ENCODE data around the gene RCSD1.

Gene RCSD1

GRCh38 chr1:167661527-167662426 lies 31.7 kb downstream of the RCSD1 start:
- no peak for TF ChIP-seq FOXM1 (IDR thresholded peaks at IDR 0.05; ENCODE audit: borderline replicate concordance, low read depth)
- no peak for TF ChIP-seq TEAD4 (IDR thresholded peaks at IDR 0.05)
- TF ChIP-seq USF1 (IDR thresholded peaks at IDR 0.05): no peak
- no peak for TF ChIP-seq ZBTB7A (IDR thresholded peaks at IDR 0.05; ENCODE audit: low read depth)
- no peak for TF ChIP-seq RAD21 (IDR thresholded peaks at IDR 0.05; ENCODE audit: low read depth)
- TF ChIP-seq EP300 (IDR thresholded peaks at IDR 0.05; ENCODE audit: borderline replicate concordance): no peak
- TF ChIP-seq TCF12 (IDR thresholded peaks at IDR 0.05; ENCODE audit: low read depth): no peak
- TF ChIP-seq EGR1 (IDR thresholded peaks at IDR 0.05): no peak
- no peak for TF ChIP-seq NFIC (IDR thresholded peaks at IDR 0.05)
- no peak for TF ChIP-seq CREB1 (IDR thresholded peaks at IDR 0.05; ENCODE audit: low read depth)
- no peak for TF ChIP-seq YY1 (IDR thresholded peaks at IDR 0.05; ENCODE audit: low read depth)
- TF ChIP-seq CEBPB (IDR thresholded peaks at IDR 0.05): no peak
- no peak for TF ChIP-seq MAX (IDR thresholded peaks at IDR 0.05)
- TF ChIP-seq TAF1 (IDR thresholded peaks at IDR 0.05; ENCODE audit: low read depth): no peak
- no peak for TF ChIP-seq REST (IDR thresholded peaks at IDR 0.05; ENCODE audit: low read depth)

- TF ChIP-seq TEAD4 (IDR thresholded peaks at IDR 0.05): no peak
- no peak for TF ChIP-seq ZBTB7A (IDR thresholded peaks at IDR 0.05; ENCODE audit: low read depth)
- no peak for TF ChIP-seq CREB1 (IDR thresholded peaks at IDR 0.05; ENCODE audit: low read depth)
- no peak for TF ChIP-seq CEBPB (IDR thresholded peaks at IDR 0.05)
- no peak for TF ChIP-seq YY1 (IDR thresholded peaks at IDR 0.05; ENCODE audit: low read depth)
- no peak for TF ChIP-seq TCF12 (IDR thresholded peaks at IDR 0.05; ENCODE audit: low read depth)
- TF ChIP-seq FOXM1 (IDR thresholded peaks at IDR 0.05; ENCODE audit: borderline replicate concordance, low read depth): no peak
- TF ChIP-seq USF1 (IDR thresholded peaks at IDR 0.05): no peak
- no peak for TF ChIP-seq MAX (IDR thresholded peaks at IDR 0.05)
- no peak for TF ChIP-seq NFIC (IDR thresholded peaks at IDR 0.05)
- no peak for TF ChIP-seq RAD21 (IDR thresholded peaks at IDR 0.05; ENCODE audit: low read depth)
- TF ChIP-seq EP300 (IDR thresholded peaks at IDR 0.05; ENCODE audit: borderline replicate concordance): no peak
- TF ChIP-seq REST (IDR thresholded peaks at IDR 0.05; ENCODE audit: low read depth): no peak
- TF ChIP-seq TAF1 (IDR thresholded peaks at IDR 0.05; ENCODE audit: low read depth): no peak
- TF ChIP-seq EGR1 (IDR thresholded peaks at IDR 0.05): no peak
Observed at GRCh38 chr1:167663002-167663772, 33.2 kb downstream of the RCSD1 start.

- no peak for TF ChIP-seq REST (IDR thresholded peaks at IDR 0.05; ENCODE audit: low read depth)
- TF ChIP-seq TEAD4 (IDR thresholded peaks at IDR 0.05): no peak
- no peak for TF ChIP-seq CREB1 (IDR thresholded peaks at IDR 0.05; ENCODE audit: low read depth)
- no peak for TF ChIP-seq MAX (IDR thresholded peaks at IDR 0.05)
- TF ChIP-seq NFIC (IDR thresholded peaks at IDR 0.05): no peak
- no peak for TF ChIP-seq YY1 (IDR thresholded peaks at IDR 0.05; ENCODE audit: low read depth)
- no peak for TF ChIP-seq ZBTB7A (IDR thresholded peaks at IDR 0.05; ENCODE audit: low read depth)
- no peak for TF ChIP-seq EP300 (IDR thresholded peaks at IDR 0.05; ENCODE audit: borderline replicate concordance)
- no peak for TF ChIP-seq TAF1 (IDR thresholded peaks at IDR 0.05; ENCODE audit: low read depth)
- TF ChIP-seq CEBPB (IDR thresholded peaks at IDR 0.05): no peak
- TF ChIP-seq TCF12 (IDR thresholded peaks at IDR 0.05; ENCODE audit: low read depth): no peak
Observed at GRCh38 chr1:167665469-167665868, 35.4 kb downstream of the RCSD1 start.
